MCF 10A (cell line): ENCODE measurements around the gene HSBP1. TPM values are rescaled to one million over a fixed set of nuclear protein-coding genes. Genes with fewer than 3 reads are reported as not detected.

Experiments used
- BruUV-seq: library from RNA; stranded (reverse); fragments of 400-500 nt; replicated peaks from 2 replicates; lab custom pipeline; 2021; lab: Mats Ljungman, UMichigan
- CTCF ChIA-PET: fragments of 300-600 bp; sonication (Branson Sonifier 250); formaldehyde crosslinking; extraction: SDS; loops from one replicate; lab custom pipeline; 2021; ENCODE audit warnings: antibody characterized with exemption, inconsistent platforms; lab: Yijun Ruan, JAX
- POLR2A ChIA-PET: fragments of 300-600, 350-650 bp; sonication (Branson Sonifier 250); formaldehyde crosslinking; extraction: SDS; loops from one replicate; lab custom pipeline; 2020; ENCODE audit warnings: antibody characterized with exemption, inconsistent platforms; lab: Yijun Ruan, JAX
- DNase-seq: peaks from one replicate; pipeline ENCODE4 v3.0.0-alpha.2; 2018; ENCODE audit not compliant: unreplicated experiment
- H3K27ac Mint-ChIP-seq: one replicate; pipeline ENCODE4 v1.8.0; 2022; ENCODE audit warnings: mild to moderate bottlenecking, low read depth, mixed read lengths; ENCODE audit not compliant: unreplicated experiment
- H3K27me3 Mint-ChIP-seq: one replicate; pipeline ENCODE4 v1.8.0; 2022; ENCODE audit warnings: mixed read lengths; ENCODE audit not compliant: insufficient read depth, unreplicated experiment
- H3K36me3 Mint-ChIP-seq: one replicate; pipeline ENCODE4 v1.8.0; 2022; ENCODE audit warnings: mild to moderate bottlenecking, moderate library complexity, mixed read lengths; ENCODE audit not compliant: insufficient read depth, unreplicated experiment
- H3K4me1 Mint-ChIP-seq: one replicate; pipeline ENCODE4 v1.8.0; 2022; ENCODE audit warnings: mixed read lengths; ENCODE audit not compliant: insufficient read depth, unreplicated experiment
- H3K4me3 Mint-ChIP-seq: one replicate; pipeline ENCODE4 v1.8.0; 2022; ENCODE audit warnings: mild to moderate bottlenecking, moderate library complexity, mixed read lengths; ENCODE audit not compliant: unreplicated experiment
- H3K9me3 Mint-ChIP-seq: one replicate; pipeline ENCODE4 v1.8.0; 2022; ENCODE audit warnings: mixed read lengths; ENCODE audit not compliant: unreplicated experiment
- intact Hi-C: fragments of 100-400 bp; cut with micrococcal nuclease; formaldehyde crosslinking; loops from 2 replicates; pipeline ENCODE4 v1.14.1; 2022
- total RNA-seq: library from RNA; stranded (reverse); gene quantifications from 2 replicates; pipeline ENCODE4 v1.2.3, GENCODE V29; 2022
- TF ChIP-seq, protein P1 (sequence below): fragments of 200-600 bp; IDR thresholded peaks from one replicate; pipeline ENCODE4 v1.8.0; 2022; ENCODE audit warnings: antibody characterized with exemption, mild to moderate bottlenecking; ENCODE audit not compliant: unreplicated experiment

Gene HSBP1
- total RNA-seq, 1 experiment from 2014 or later = 101 TPM

DNA sequence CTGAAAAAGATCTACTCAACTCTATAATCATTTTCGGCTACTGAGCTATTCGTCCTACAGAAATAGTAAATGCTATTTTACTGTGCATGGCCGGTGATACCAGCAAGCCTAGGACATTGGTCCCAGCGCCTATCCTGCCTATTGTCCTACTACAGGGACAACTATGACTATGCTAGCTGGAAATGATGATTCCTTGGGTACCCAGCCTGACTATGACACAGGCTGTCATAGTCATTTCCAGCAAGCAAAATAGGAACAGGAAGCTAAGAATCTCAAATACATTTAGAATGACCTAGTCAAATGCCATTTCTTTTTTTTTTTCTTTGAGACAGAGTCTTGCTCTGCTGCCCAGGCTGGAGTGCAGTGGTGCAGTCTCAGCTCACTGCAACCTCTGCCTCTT, 33.7 kb upstream of the HSBP1 start:
- no peaks in the 10 kb centered on the region for H3K4me1 Mint-ChIP-seq
- ChIA-PET POLR2A (interaction anchor here (0.7 kb wide), 1 partner anchor 27 kb away, joined by 3 read pairs; no protein-coding TSS in a partner anchor), CTCF (no interaction called here)
- TF ChIP-seq, protein P1, sequence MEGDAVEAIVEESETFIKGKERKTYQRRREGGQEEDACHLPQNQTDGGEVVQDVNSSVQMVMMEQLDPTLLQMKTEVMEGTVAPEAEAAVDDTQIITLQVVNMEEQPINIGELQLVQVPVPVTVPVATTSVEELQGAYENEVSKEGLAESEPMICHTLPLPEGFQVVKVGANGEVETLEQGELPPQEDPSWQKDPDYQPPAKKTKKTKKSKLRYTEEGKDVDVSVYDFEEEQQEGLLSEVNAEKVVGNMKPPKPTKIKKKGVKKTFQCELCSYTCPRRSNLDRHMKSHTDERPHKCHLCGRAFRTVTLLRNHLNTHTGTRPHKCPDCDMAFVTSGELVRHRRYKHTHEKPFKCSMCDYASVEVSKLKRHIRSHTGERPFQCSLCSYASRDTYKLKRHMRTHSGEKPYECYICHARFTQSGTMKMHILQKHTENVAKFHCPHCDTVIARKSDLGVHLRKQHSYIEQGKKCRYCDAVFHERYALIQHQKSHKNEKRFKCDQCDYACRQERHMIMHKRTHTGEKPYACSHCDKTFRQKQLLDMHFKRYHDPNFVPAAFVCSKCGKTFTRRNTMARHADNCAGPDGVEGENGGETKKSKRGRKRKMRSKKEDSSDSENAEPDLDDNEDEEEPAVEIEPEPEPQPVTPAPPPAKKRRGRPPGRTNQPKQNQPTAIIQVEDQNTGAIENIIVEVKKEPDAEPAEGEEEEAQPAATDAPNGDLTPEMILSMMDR = no peak
- no peaks in the 10 kb centered on the region for H3K27me3 Mint-ChIP-seq
- no peaks in the 10 kb centered on the region for H3K9me3 Mint-ChIP-seq
- DNase-seq = no peak
- no peak overlapping the region for H3K4me3 Mint-ChIP-seq
- no peak overlapping the region for H3K27ac Mint-ChIP-seq
- no peaks in the 10 kb centered on the region for H3K36me3 Mint-ChIP-seq
- BruUV-seq = no TSS peak
- intact Hi-C loops = no loop called here

DNA sequence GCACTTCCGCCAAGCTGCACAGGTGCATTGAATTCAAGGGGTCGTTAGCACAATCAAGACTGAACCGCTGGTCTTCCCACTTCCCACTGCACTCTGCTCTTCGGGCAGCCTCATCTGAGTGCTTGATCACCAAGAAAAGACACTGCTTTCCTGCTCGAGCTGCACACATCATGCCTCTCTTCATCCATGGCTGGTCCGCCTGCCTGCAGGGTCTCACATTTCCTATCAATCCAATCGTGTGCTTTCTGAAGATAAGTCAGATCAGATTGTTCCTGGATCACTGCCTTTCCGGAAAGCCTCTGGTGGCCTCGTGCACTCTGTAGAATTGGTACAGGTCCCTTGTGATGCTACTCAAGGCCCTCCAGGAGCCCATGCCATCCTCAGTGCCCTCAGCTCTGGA, 30.8 kb upstream of the HSBP1 start:
- H3K4me1 Mint-ChIP-seq = peaks cover 5% of the 10 kb centered on the region
- POLR2A ChIA-PET = no interaction called here
- H3K27ac Mint-ChIP-seq = no peak overlapping the region
- no peaks in the 10 kb centered on the region for H3K27me3 Mint-ChIP-seq
- no peak overlapping the region for H3K4me3 Mint-ChIP-seq
- no peaks in the 10 kb centered on the region for H3K9me3 Mint-ChIP-seq
- H3K36me3 Mint-ChIP-seq = no peaks in the 10 kb centered on the region
- intact Hi-C loops = no loop called here
- CTCF ChIA-PET = no interaction called here
- BruUV-seq = no TSS peak
- TF ChIP-seq, protein P1 = no peak
- DNase-seq = no peak

DNA sequence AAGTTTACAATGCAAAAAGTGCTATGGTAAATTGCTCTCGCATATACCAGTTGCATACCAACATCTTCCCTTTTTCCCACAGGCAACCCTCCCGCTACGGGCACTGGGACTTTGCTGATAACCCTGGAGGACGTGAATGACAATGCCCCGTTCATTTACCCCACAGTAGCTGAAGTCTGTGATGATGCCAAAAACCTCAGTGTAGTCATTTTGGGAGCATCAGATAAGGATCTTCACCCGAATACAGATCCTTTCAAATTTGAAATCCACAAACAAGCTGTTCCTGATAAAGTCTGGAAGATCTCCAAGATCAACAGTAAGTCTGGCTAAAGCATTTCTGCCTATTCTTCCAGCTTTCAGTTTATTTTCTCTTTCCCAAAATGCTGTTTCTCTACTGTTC, 27.9 kb upstream of the HSBP1 start:
- Mint-ChIP-seq H3K36me3 (no peaks in the 10 kb centered on the region), H3K27ac (no peak overlapping the region), H3K4me1 (peaks cover 5% of the 10 kb centered on the region), H3K4me3 (no peak overlapping the region), H3K27me3 (no peaks in the 10 kb centered on the region), H3K9me3 (no peaks in the 10 kb centered on the region)
- ChIA-PET CTCF (no interaction called here), POLR2A (no interaction called here)
- DNase-seq = peak; percentile 3
- TF ChIP-seq, protein P1 = no peak
- no TSS peak for BruUV-seq
- intact Hi-C loops = no loop called here

DNA sequence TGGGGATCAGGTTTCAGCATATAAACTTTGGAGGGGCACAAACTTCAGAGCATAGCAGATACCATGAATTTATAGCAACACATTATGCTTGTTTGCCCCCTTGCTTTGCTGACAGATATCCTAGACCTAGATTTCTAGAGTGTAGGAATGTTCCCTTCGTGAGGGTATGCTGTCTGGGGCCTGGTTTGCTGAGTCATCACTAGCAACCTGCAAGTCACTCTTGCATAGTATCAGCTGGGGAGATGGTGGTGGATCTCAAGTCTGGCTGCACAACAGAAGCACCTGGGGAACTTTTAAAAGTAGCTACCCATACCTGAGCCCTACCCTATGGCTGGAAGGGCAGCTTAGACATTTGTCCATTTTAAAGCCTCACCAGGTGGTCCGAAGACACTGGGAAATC, 22.3 kb upstream of the HSBP1 start:
- Mint-ChIP-seq H3K27ac (no peak overlapping the region), H3K4me1 (peaks cover 3% of the 10 kb centered on the region), H3K4me3 (no peak overlapping the region), H3K9me3 (no peaks in the 10 kb centered on the region), H3K27me3 (no peaks in the 10 kb centered on the region), H3K36me3 (peaks cover 6% of the 10 kb centered on the region)
- DNase-seq = no peak
- TF ChIP-seq, protein P1 = no peak
- intact Hi-C loops = no loop called here
- ChIA-PET POLR2A (no interaction called here), CTCF (no interaction called here)
- no TSS peak for BruUV-seq
